ENCODE measurements around the gene SMAD2.

Gene SMAD2

GRCh38 chr18:47901624-47902362 lies 28.7 kb downstream of the SMAD2 start:
- TF ChIP-seq CTCF (IDR thresholded peaks at IDR 0.05): no peak

DNA sequence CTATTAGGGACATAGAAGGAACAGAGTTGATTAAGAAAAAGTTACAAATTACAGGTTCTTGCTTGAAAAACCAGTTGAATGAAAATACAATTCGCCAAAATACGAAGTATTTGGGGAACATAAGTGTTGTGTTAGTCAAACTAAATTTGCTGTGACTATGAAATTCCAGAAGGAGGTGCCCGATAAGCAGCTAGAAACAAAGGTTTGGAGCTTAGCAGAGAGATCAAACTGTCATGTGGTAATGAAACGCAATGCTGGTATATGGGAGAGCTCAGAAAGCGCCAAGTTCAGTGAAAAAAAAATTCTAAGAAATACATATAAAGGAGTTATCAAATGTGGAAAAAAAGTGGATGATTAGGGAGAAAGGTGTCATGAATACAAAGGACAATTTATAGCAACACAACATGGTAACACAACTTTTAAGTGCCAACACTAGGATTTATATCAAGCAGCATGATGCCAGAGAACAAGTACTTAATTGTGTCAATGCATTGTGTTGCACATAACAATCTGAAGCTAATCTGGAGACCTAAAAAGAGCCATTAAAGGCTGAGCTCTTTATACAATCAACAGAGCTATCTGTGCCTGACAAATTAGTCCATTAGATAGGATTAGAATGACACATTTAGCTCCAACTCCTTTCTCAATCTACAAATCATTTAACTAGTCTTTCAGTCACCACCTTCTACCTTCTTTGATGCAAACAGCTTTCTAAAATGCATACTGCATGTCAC lies 31.2 kb downstream of the SMAD2 start:
- no peak for TF ChIP-seq CTCF (IDR thresholded peaks at IDR 0.05)

- no peak for TF ChIP-seq CTCF (IDR thresholded peaks at IDR 0.05)
Observed at GRCh38 chr18:47898696-47899095, 31.8 kb downstream of the SMAD2 start.

GRCh38 chr18:47898055-47898454 lies 32.4 kb downstream of the SMAD2 start:
- no peak for TF ChIP-seq CTCF (IDR thresholded peaks at IDR 0.05)

DNA sequence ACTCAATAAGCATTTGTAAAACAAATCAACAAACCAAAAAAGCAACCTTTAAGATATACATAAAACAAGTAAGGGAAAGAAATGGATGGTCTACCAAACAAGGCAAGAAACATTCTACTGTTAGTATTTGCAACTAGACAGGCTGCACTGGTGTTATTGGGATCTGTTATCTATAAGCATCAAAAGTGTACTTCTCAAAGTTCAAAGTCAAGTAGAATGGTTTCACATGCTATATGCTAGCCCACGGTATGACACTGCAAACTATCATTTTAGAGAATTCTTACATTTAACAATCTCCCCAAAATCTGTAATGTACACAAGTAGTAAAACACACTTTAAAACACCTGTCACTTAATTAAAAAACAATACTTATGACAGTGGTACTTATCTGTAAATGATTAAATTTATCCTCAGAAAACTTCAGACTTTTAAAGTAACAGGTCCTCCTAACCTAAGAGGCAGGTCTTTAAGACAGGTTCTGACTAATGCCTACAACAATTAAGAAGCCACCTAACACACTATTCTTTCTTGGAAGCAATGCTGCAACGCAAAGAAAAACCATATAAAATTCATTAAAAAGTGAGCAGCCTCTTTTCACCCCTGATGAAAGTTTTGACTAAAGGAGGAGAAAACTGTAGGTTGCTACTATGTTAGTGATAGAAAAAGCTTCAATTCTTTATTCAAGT lies 34.8 kb downstream of the SMAD2 start:
- TF ChIP-seq CTCF (IDR thresholded peaks at IDR 0.05): no peak

DNA sequence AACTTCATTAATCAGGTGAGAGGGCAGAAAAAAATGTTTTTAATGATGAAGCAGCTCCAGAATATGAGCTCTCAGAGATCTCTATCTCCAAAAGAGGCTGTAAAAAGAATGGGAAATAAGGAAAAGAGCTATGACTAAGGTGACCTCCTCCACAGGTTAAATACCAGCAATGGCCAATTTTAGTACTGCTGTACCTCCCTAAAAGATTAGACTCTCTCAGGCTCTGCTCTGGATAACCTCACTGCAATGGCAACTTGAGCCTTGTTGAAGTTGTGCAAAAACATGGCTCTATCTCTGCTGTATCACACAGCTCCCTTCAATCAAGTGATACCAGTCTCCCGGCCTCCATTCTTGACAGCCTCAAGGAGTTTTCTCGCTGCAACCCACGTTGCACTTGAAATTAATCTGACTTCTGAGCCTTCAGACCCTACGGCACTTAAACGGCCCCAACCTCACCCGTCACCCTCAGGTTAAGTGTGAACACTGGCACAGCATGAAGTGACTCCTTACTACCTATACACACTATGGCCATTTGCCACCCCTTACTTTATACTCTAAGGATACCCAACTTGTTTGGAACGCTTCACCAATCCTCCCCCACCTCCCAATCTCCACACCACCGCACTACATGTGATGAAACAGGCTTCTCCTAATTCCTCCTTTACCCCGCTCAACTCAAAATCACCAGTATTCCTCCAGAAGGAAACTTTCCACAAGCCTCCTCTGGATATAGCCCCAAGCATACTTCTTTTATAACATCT lies 36.3 kb downstream of the SMAD2 start:
- no peak for TF ChIP-seq CTCF (IDR thresholded peaks at IDR 0.05)

DNA sequence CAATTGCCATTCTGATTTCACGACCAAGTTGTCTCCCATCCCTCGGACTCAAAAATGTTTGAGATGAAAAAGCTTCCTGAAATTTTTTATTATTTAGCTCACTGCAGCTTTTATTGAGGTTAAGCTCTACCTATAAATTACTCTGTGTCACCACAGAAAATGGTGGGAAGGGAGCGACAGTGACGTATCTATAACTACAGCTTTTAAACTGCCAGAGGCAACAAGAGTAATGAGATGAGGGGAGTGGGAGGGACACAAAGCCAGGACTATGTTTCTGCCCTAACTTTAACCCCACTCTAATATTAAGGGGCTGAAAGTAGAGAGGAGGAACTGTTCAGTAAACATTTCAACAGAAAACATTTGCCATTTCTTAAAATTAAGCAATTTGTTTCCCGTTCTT lies 37.4 kb downstream of the SMAD2 start:
- TF ChIP-seq CTCF (IDR thresholded peaks at IDR 0.05): no peak

All from LNCAP (cell line).